OCI-LY7 (cell line): ENCODE data around the gene HAVCR2.

ENCODE experiments used
- CTCF ChIP-seq: fragments of 200-600 bp; sonication (generic); conservative IDR thresholded peaks from 2 replicates; pipeline ENCODE4 v1.5.1; 2014; ENCODE audit warnings: mild to moderate bottlenecking, antibody characterized with exemption, low read length, moderate library complexity, mixed read lengths
- EZH2phosphoT487 ChIP-seq: fragments of 200-600 bp; sonication (generic); IDR thresholded peaks from 2 replicates; pipeline ENCODE4 v1.6.1; 2018; ENCODE audit warnings: low read depth, borderline replicate concordance, mild to moderate bottlenecking, mixed run types, antibody characterized with exemption, low read length, moderate library complexity, mixed read lengths

GRCh38 chr5:157132281-157132612 lies 23.4 kb upstream of the HAVCR2 start:
- TF ChIP-seq CTCF (peak; percentile 33), EZH2phosphoT487 (no peak)
